A204.1 (cell line): ENCODE measurements around the gene TTLL7.

Experiments used
- FAIRE-seq: peaks from 2 replicates; lab custom pipeline; 2012; peaks lifted over from hg19 to GRCh38; lab: Jason Lieb, UNC

The TTLL7 gene

GRCh38 chr1:83818916-83819315, 180.0 kb downstream of the TTLL7 start:
- FAIRE-seq, result no peak

DNA sequence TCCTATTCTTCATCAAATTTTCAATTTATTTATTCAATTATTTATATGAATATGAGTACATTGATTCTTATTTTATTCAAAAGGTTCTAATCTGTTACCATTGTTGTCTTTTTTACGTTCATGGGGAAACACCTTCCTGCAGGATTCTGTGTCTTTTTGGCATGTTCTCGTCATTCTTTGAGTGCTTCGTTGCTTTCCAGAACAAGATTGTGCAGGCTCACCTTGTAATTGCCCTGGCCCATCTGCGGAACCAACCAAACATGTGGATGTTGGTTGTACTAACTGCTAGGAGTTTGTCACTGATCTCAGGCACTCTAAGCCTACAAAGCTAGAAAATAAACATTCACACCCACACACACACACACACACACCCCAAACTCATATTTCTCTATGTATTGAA, 182.1 kb downstream of the TTLL7 start:
- no peak for FAIRE-seq

DNA sequence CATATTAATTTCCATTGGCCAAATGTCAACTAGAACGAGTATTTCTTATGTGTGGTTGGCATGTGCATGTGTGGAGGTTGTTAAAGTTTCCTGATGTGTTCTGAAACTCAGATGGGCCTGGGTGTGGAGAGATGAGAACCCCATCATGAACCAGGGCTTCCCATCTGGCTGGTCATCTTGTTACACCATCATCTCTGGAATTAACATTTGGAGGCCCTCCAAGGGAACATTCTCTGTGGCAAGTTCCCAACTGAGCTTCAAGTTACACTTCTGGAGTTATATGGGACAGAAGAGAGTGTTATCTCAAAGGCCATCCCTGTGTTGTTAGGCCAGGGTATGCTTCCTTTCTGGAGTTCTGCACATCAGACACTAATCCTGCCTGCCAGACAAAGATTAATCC, 183.6 kb downstream of the TTLL7 start:
- FAIRE-seq, result no peak
